HG03159 (cell line): ENCODE data around the gene KLHL17.

Experiments used
- ATAC-seq: cut with Tn5 transposase; IDR thresholded peaks from one replicate; pipeline ENCODE4 v1.9.1; 2021; ENCODE audit warnings: mild to moderate bottlenecking, moderate library complexity; ENCODE audit not compliant: unreplicated experiment

Gene KLHL17

GRCh38 chr1:947958-948357 is 12.4 kb upstream of the KLHL17 start:
- no peak for ATAC-seq

DNA sequence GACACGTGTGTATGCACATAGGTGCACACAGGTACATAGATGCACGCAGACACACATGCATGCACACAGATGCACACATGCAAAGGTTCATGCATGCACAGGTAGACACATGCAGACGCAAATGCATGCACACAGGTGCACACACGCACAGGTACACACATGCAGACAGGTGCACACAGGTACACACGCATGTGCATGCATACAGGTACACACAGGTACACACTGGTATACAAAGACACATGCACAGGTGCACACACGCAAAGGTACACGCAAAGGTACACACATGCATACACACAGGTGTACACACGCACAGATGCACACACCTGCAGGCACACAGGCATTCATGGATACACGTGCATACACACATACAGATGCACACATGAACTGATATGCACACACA is 10.1 kb upstream of the KLHL17 start:
- no peak for ATAC-seq

DNA sequence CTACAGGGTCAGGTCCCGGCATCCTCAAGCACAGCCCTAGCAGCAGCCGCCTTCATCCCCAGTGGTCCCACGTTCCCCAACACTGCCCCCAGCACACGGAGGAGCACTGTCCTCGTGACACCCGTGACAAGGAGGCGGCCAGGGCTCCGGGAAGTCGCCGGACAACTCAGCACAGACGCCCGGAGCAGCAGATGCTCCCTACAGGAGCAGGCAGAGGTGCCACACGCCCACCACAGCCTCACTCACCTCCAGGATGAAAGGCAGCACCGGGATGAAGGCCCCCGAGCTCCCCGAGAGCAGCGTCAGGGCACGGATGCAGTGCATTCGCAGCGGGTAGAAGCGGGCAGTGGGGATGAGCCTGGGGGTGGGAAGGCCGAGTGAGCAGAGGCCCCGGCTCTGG is 9.5 kb upstream of the KLHL17 start:
- no peak for ATAC-seq

GRCh38 chr1:951364-951763 is 9.0 kb upstream of the KLHL17 start:
- no peak for ATAC-seq

DNA sequence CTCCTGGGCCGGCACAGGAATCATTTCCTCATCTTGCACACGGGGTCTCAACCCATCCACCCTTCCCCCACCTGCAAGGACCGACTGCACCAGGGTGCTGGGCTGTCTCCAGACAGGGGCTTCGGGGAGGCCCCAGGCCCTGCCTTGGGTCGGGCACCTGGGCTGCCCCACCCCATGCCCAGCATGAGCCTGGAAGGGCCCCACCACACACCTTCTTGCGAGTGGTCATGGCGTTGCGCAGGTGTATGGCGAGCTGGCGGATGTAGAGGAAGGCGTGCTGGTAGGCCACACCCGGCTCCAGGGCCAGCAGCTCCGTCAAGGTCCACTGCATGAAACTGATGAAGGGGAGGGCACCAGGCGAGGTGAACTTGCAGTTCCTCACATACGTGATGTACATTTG is 8.2 kb upstream of the KLHL17 start:
- ATAC-seq = no peak

- ATAC-seq = no peak
These were observed 7.8 kb upstream of the KLHL17 start for GRCh38 chr1:952603-953002.

DNA sequence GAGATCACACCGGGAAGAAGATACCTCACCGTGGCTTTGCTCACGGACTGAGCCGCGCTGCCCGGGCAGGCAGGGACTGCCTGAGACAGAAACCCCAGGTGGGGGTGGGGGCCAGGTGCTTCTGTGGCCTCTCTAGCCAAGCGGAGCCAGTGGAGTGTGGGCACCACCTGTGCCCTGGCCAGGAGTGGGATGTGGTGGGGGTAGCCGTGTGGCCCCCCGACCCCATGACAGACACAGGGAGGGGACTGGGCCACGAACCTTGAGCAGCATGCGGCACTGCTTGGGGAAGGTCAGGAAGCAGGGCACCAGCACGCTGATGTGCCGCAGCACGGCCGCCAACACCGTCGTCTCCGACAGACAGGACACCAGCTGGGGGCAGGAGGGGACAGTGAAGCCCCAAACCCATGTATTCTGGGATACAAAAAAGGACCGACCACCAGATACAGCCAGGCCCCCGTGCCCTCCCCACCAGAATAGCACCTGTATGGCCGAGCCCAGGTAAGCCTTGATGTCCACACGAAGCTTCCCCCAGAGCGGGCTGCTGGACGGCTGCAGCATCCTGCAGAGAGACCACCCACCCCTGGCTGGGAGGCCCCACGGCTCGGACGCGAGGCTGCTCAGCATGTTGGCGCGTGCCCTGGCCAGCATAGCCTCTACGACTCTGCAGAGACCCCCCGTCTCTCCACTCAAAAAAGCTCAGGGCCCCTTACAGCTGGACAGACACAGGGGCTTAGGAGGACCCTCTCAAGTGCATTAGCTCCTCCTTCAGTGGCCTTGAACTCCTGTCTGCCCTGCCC is 6.7 kb upstream of the KLHL17 start:
- ATAC-seq = no peak

DNA sequence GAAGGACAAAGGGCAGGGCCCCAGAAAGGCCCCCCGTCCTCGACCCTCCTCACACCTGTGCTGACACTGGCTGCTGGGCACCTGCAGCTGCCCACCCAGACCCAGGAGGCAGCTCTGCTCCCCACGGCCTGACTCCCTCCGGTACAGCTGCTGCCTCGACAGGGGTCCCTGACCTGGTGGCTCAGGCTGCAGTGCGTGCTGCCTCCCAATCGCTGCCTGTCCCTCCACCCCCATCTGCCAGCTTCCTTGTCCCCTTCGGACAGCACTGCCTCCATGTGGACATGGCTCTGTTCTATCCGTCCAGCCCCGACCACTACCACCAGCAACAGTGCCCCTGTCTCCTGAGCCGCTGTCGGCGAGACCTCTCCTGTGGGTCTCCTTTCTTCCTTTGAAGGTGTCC is 5.5 kb upstream of the KLHL17 start:
- no peak for ATAC-seq

- ATAC-seq = no peak
These were observed 4.9 kb upstream of the KLHL17 start for GRCh38 chr1:955474-955873.

DNA sequence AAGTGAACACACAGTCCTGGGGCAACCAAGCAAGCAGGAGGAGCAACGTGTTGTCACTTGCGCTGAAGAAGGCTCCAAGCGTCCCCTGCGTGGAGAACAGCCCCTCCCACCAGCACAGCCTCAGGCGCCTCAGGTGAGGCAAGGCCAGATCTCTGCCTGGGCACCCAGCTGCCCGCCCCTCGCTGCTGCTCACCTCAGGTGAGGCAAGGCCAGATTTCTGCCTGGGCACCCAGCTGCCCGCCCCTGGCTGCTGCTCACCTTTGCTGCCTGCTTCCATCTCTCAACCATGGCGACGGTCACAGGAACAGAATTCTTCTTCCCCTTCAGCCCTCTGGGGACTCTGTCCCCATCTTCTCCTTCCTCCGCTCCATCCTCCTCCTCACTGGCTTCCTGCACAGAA is 3.7 kb upstream of the KLHL17 start:
- ATAC-seq = no peak

DNA sequence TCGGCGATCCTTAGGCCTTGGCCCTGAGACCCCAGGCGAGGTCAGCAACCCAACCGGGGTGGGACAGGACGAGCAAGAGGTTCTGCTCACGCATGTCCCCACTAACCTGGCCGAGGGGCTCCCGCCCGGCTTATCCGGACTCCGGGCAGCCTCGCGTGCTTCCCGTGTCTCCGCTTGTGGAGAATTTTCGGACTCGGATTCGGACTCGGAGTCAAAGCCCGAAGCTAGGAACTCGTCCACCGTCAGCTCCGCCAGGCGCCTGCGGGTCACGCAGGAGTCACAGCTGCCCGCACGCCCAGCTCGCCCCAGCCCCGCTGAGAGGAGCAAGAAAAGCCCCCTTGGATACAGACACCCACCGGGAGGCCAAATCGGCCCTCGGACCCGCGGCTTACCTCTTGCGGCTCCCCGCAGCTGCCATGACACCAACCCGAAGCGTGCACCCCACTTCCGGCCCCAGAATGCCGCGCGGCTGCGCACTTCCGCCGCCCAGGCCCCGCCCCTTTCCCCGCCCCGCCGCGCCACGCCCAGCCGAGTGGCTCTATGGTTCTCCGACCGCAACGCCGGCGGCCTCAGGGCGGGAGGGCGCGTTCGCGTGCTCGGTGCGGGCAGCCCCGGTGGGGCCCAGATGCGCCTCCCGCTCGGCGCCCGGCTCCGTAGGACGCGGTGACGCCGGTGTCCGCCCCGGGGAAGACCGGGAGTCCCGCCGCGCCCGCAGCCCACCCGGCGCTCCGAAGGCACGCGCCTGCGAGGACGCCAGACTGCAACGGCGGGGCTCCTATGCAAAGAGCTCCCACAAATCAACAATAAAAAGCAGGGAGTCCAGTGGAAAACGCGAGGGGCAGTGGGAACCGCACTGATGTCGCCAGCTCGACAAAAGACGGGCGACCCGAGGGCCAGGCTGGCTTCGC is 1.3 kb upstream of the KLHL17 start, which contains the start of gene NOC2L:
Gene NOC2L, minus strand, starts transcription at position 434 of the 908 bp plus-strand sequence. Its CDS starts 16 bp downstream, at position 418.
- peak; percentile 69 for ATAC-seq

DNA sequence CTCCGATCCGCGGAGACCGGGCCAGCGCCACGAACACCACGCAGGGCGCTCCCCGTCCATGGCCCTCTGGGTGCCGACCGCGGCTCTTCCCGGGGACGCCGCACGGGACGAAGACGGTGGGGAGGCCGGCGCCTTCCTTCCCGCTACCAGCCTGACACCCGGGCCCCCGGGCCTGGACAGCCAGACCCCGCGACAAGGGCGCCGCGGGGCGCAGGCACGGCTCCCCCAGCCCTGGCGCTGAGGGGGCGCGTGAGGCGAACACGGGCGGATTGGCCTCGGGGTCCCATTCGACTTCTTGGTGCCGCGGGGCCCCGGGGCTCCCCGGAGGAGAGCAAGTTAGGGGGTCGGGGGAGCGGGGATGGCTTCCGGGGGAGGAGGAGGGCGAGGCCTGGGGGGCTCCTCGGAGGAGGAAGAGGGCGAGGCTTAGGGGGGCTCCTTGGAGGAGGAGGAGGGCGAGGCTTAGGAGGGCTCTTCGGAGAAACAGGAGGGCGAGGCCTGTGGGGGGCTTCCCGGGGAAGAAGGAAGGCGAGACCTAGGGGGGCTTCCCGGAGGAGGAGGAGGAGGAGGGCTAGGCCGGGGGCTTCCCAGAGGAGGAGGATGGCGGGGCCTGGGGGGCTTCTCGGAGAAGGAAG is 537 bp upstream of the KLHL17 start:
- no peak for ATAC-seq

GRCh38 chr1:961132-961669 is 817 bp downstream of the KLHL17 start:
- no peak for ATAC-seq

DNA sequence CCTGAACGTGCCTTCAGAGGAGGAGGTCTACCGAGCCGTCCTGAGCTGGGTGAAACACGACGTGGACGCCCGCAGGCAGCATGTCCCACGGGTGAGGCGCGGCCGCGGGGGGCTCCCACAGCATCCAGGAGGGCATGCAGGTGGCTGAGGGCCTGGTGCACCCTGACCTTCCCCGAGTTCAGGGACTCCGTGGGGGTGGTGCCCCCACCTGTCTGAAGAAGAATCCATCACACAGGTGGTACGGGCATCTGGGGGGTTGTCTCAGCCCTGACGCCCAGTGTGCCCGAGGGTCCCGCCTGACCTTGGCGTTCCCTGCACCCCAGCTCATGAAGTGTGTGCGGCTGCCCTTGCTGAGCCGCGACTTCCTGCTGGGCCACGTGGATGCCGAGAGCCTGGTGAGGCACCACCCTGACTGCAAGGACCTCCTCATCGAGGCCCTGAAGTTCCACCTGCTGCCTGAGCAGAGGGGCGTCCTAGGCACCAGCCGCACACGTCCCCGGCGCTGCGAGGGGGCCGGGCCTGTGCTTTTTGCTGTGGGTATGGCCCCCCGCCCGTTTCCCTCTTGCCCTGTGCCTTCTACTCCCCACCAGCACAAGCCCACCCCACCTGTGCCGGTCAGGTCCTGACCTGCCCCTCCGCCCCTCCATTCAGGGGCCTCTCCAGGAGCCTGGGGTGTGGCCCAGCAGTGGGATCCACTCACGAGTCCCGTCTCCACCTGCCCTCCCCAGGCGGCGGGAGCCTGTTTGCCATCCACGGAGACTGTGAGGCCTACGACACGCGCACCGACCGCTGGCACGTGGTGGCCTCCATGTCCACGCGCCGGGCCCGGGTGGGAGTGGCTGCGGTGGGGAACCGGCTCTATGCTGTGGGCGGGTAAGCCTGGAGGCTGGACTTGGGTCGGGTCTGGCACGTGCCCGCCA is 2.3 kb downstream of the KLHL17 start:
- ATAC-seq = no peak

GRCh38 chr1:963301-963651 is 2.9 kb downstream of the KLHL17 start:
- no peak for ATAC-seq

GRCh38 chr1:963746-964525 is 3.6 kb downstream of the KLHL17 start:
- ATAC-seq = no peak

GRCh38 chr1:964691-965525 is 4.5 kb downstream of the KLHL17 start:
- no peak for ATAC-seq

- ATAC-seq = no peak
These were observed 5.2 kb downstream of the KLHL17 start for GRCh38 chr1:965526-966134.
